HepG2 (cell line): ENCODE results near the gene HDDC3.

Source experiments
- CTCF ChIP-seq: sonication (generic); formaldehyde crosslinking; IDR thresholded peaks from 2 replicates; pipeline ENCODE4 v1.5.0; 2020; ENCODE audit warnings: mild to moderate bottlenecking, missing genetic modification reagents, moderate library complexity
- HNRNPUL1 ChIP-seq: fragments of 200-400 bp; formaldehyde crosslinking; IDR thresholded peaks from 2 replicates; pipeline ENCODE4 v1.6.1; 2017; ENCODE audit warnings: low read depth, mild to moderate bottlenecking, low read length, moderate library complexity
- JARID2 ChIP-seq: sonication (generic); formaldehyde crosslinking; IDR thresholded peaks from 2 replicates; pipeline ENCODE4 v1.8.1; 2023; ENCODE audit warnings: missing genetic modification reagents, inconsistent platforms; ENCODE audit not compliant: insufficient replicate concordance
- SOX5 ChIP-seq: IDR thresholded peaks from 2 replicates; pipeline ENCODE4 v1.6.1; 2016; ENCODE audit warnings: borderline replicate concordance
- STAG1 ChIP-seq: sonication (generic); formaldehyde crosslinking; IDR thresholded peaks from 2 replicates; pipeline ENCODE4 v1.4.0; 2020; ENCODE audit warnings: missing genetic modification reagents
- TCF7L2 ChIP-seq: IDR thresholded peaks from 2 replicates; pipeline ENCODE4 v1.6.1; 2011; ENCODE audit warnings: mild to moderate bottlenecking, low read depth, low read length, moderate library complexity
- THAP8 ChIP-seq: sonication (generic); formaldehyde crosslinking; IDR thresholded peaks from 2 replicates; pipeline ENCODE4 v1.5.1; 2020; ENCODE audit warnings: missing genetic modification reagents, mild to moderate bottlenecking, borderline replicate concordance
- THRA ChIP-seq: sonication (generic); formaldehyde crosslinking; IDR thresholded peaks from 2 replicates; pipeline ENCODE4 v1.4.0; 2020; ENCODE audit warnings: missing genetic modification reagents, borderline replicate concordance
- ZBTB43 ChIP-seq: sonication (generic); formaldehyde crosslinking; conservative IDR thresholded peaks from 2 replicates; pipeline ENCODE4 v1.4.0; 2020; ENCODE audit warnings: missing genetic modification reagents
- ZNF326 ChIP-seq: sonication (generic); formaldehyde crosslinking; IDR thresholded peaks from 2 replicates; pipeline ENCODE4 v1.4.0; 2020; ENCODE audit warnings: missing genetic modification reagents, borderline replicate concordance
- TF ChIP-seq, protein P1 (sequence below), 2 experiments: fragments of 450-650 bp in 1 of 2; sonication (generic) in 1 of 2; formaldehyde crosslinking in 1 of 2; IDR thresholded peaks; 2 replicates each; pipeline versions ENCODE4 v1.6.1 to v1.8.0; 2016 to 2022; ENCODE audit warnings: antibody characterized with exemption in 1 of 2, mild to moderate bottlenecking in 1 of 2, missing genetic modification reagents in 1 of 2
- TF ChIP-seq, protein P2 (sequence below): sonication (generic); formaldehyde crosslinking; IDR thresholded peaks from 2 replicates; pipeline ENCODE4 v1.5.0; 2020; ENCODE audit warnings: mild to moderate bottlenecking, missing genetic modification reagents
- TF ChIP-seq, protein P3 (sequence below): sonication (generic); formaldehyde crosslinking; IDR thresholded peaks from 2 replicates; pipeline ENCODE4 v1.8.0; 2022; ENCODE audit warnings: mild to moderate bottlenecking, missing genetic modification reagents, borderline replicate concordance

- TF ChIP-seq, protein P1, sequence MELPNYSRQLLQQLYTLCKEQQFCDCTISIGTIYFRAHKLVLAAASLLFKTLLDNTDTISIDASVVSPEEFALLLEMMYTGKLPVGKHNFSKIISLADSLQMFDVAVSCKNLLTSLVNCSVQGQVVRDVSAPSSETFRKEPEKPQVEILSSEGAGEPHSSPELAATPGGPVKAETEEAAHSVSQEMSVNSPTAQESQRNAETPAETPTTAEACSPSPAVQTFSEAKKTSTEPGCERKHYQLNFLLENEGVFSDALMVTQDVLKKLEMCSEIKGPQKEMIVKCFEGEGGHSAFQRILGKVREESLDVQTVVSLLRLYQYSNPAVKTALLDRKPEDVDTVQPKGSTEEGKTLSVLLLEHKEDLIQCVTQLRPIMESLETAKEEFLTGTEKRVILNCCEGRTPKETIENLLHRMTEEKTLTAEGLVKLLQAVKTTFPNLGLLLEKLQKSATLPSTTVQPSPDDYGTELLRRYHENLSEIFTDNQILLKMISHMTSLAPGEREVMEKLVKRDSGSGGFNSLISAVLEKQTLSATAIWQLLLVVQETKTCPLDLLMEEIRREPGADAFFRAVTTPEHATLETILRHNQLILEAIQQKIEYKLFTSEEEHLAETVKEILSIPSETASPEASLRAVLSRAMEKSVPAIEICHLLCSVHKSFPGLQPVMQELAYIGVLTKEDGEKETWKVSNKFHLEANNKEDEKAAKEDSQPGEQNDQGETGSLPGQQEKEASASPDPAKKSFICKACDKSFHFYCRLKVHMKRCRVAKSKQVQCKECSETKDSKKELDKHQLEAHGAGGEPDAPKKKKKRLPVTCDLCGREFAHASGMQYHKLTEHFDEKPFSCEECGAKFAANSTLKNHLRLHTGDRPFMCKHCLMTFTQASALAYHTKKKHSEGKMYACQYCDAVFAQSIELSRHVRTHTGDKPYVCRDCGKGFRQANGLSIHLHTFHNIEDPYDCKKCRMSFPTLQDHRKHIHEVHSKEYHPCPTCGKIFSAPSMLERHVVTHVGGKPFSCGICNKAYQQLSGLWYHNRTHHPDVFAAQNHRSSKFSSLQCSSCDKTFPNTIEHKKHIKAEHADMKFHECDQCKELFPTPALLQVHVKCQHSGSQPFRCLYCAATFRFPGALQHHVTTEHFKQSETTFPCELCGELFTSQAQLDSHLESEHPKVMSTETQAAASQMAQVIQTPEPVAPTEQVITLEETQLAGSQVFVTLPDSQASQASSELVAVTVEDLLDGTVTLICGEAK (IDR thresholded peaks at IDR 0.05), result no peak
- TF ChIP-seq, protein P1 (CRISPR knock-in tag; IDR thresholded peaks at IDR 0.05), result no peak
- no peak for TF ChIP-seq SOX5 (CRISPR knock-in tag)
- peak; percentile 24 for TF ChIP-seq CTCF (CRISPR knock-in tag)
- no peak for TF ChIP-seq HNRNPUL1
- TF ChIP-seq, protein P2, sequence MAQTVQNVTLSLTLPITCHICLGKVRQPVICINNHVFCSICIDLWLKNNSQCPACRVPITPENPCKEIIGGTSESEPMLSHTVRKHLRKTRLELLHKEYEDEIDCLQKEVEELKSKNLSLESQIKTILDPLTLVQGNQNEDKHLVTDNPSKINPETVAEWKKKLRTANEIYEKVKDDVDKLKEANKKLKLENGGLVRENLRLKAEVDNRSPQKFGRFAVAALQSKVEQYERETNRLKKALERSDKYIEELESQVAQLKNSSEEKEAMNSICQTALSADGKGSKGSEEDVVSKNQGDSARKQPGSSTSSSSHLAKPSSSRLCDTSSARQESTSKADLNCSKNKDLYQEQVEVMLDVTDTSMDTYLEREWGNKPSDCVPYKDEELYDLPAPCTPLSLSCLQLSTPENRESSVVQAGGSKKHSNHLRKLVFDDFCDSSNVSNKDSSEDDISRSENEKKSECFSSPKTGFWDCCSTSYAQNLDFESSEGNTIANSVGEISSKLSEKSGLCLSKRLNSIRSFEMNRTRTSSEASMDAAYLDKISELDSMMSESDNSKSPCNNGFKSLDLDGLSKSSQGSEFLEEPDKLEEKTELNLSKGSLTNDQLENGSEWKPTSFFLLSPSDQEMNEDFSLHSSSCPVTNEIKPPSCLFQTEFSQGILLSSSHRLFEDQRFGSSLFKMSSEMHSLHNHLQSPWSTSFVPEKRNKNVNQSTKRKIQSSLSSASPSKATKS, result no peak
- TF ChIP-seq, protein P3, sequence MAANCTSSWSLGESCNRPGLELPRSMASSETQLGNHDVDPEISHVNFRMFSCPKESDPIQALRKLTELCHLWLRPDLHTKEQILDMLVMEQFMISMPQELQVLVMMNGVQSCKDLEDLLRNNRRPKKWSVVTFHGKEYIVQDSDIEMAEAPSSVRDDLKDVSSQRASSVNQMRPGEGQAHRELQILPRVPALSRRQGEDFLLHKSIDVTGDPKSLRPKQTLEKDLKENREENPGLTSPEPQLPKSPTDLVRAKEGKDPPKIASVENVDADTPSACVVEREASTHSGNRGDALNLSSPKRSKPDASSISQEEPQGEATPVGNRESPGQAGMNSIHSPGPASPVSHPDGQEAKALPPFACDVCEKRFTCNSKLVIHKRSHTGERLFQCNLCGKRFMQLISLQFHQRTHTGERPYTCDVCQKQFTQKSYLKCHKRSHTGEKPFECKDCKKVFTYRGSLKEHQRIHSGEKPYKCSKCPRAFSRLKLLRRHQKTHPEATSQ (CRISPR knock-in tag), result no peak
- no peak for TF ChIP-seq THAP8 (CRISPR knock-in tag)
- TF ChIP-seq ZNF326 (CRISPR knock-in tag), result no peak
- TF ChIP-seq TCF7L2, result no peak
- no peak; the same call in 1 of the 2 replicates for TF ChIP-seq STAG1 (CRISPR knock-in tag)
- TF ChIP-seq THRA (CRISPR knock-in tag), result no peak
- TF ChIP-seq JARID2 (CRISPR knock-in tag), result no peak
- no peak for TF ChIP-seq ZBTB43 (CRISPR knock-in tag)
Measured at GRCh38 chr15:90903733-90904536, 28.4 kb downstream of the HDDC3 start.
